Loucy (cell line): ENCODE measurements around the gene SMIM23.

Source experiments
- H2AFZ ChIP-seq: fragments of 200-600 bp; sonication (generic); 2 replicates; pipeline ENCODE4 v1.6.0; 2016; ENCODE audit warnings: antibody characterized with exemption, mild to moderate bottlenecking, low read length, moderate library complexity
- H3F3A ChIP-seq: fragments of 200-600 bp; 2 replicates; pipeline ENCODE4 v1.6.0; 2016; ENCODE audit warnings: antibody characterized with exemption, low read depth, mild to moderate bottlenecking
- H3K27me3 ChIP-seq: fragments of 200-600 bp; sonication (generic); 2 replicates; pipeline ENCODE4 v1.6.1; 2014; ENCODE audit warnings: low read length, mild to moderate bottlenecking; ENCODE audit not compliant: insufficient read depth, poor library complexity, severe bottlenecking
- H3K36me3 ChIP-seq: fragments of 200-600 bp; sonication (generic); 2 replicates; pipeline ENCODE4 v1.6.1; 2016; ENCODE audit warnings: low read length; ENCODE audit not compliant: insufficient read depth
- H3K4me1 ChIP-seq: fragments of 200-600 bp; sonication (generic); 2 replicates; pipeline ENCODE4 v1.5.1; 2014; ENCODE audit warnings: low read length, mild to moderate bottlenecking; ENCODE audit not compliant: insufficient read depth, poor library complexity, severe bottlenecking
- H3K4me2 ChIP-seq: fragments of 200-600 bp; sonication (generic); 2 replicates; pipeline ENCODE4 v1.6.0; 2014; ENCODE audit warnings: antibody characterized with exemption, low read length, low read depth, mild to moderate bottlenecking; ENCODE audit not compliant: poor library complexity, severe bottlenecking
- H3K4me3 ChIP-seq: fragments of 200-600 bp; sonication (generic); 2 replicates; pipeline ENCODE4 v1.5.1; 2014; ENCODE audit warnings: low read length, mild to moderate bottlenecking, mixed read lengths; ENCODE audit not compliant: poor library complexity, severe bottlenecking
- H3K79me2 ChIP-seq: fragments of 200-600 bp; sonication (generic); 2 replicates; pipeline ENCODE4 v1.6.1; 2014; ENCODE audit warnings: low read length; ENCODE audit not compliant: insufficient read depth
- H3K9ac ChIP-seq: fragments of 200-600 bp; sonication (generic); 2 replicates; pipeline ENCODE4 v1.6.0; 2014; ENCODE audit warnings: mild to moderate bottlenecking, low read depth, low read length, moderate library complexity; ENCODE audit not compliant: poor library complexity, severe bottlenecking
- H3K9me2 ChIP-seq: fragments of 200-600 bp; sonication (generic); replicated peaks from 2 replicates; pipeline ENCODE4 v1.6.1; 2016; ENCODE audit warnings: low read depth, low read length, mixed read lengths
- H3K9me3 ChIP-seq: fragments of 200-600 bp; sonication (generic); 2 replicates; pipeline ENCODE4 v1.6.1; 2014; ENCODE audit warnings: mild to moderate bottlenecking, antibody characterized with exemption, low read length, low read depth; ENCODE audit not compliant: insufficient read depth
- H4K20me1 ChIP-seq: fragments of 200-600 bp; sonication (generic); 2 replicates; pipeline ENCODE4 v1.6.0; 2014; ENCODE audit warnings: antibody characterized with exemption, low read length, mild to moderate bottlenecking; ENCODE audit not compliant: insufficient read depth, poor library complexity, severe bottlenecking
- CTCF ChIP-seq: fragments of 200-600 bp; sonication (generic); conservative IDR thresholded peaks from 2 replicates; pipeline ENCODE4 v1.5.1; 2014; ENCODE audit warnings: mild to moderate bottlenecking, antibody characterized with exemption, low read length
- EZH2phosphoT487 ChIP-seq: fragments of 200-600 bp; IDR thresholded peaks from 2 replicates; pipeline ENCODE4 v1.6.1; 2018; ENCODE audit warnings: antibody characterized with exemption, mild to moderate bottlenecking, moderate library complexity, borderline replicate concordance

SMIM23 gene

GRCh38 chr5:171755354-171755821 lies 30.2 kb upstream of the SMIM23 start:
- H3K4me3 ChIP-seq: no peak overlapping the region
- H3K36me3 ChIP-seq: no peaks in the 10 kb centered on the region
- H3K4me1 ChIP-seq: no peaks in the 10 kb centered on the region
- no peaks in the 10 kb centered on the region for H3K27me3 ChIP-seq
- H3K9me2 ChIP-seq: no peaks in the 10 kb centered on the region
- H2AFZ ChIP-seq: no peak overlapping the region
- no peaks in the 10 kb centered on the region for H3K9me3 ChIP-seq
- H3F3A ChIP-seq: no peaks in the 10 kb centered on the region
- no peaks in the 10 kb centered on the region for H3K79me2 ChIP-seq
- H4K20me1 ChIP-seq: no peaks in the 10 kb centered on the region
- no peak overlapping the region for H3K4me2 ChIP-seq
- TF ChIP-seq CTCF (no peak), EZH2phosphoT487 (no peak)
- no peak overlapping the region for H3K9ac ChIP-seq

GRCh38 chr5:171757853-171758535 lies 27.6 kb upstream of the SMIM23 start:
- Histone ChIP-seq H3K9me2 (no peaks in the 10 kb centered on the region), H4K20me1 (no peaks in the 10 kb centered on the region), H3K27me3 (no peaks in the 10 kb centered on the region), H3F3A (no peaks in the 10 kb centered on the region), H3K9ac (no peak overlapping the region), H3K4me2 (no peak overlapping the region), H3K9me3 (no peaks in the 10 kb centered on the region), H3K36me3 (no peaks in the 10 kb centered on the region), H3K79me2 (no peaks in the 10 kb centered on the region), H2AFZ (no peak overlapping the region), H3K4me3 (no peak overlapping the region), H3K4me1 (no peaks in the 10 kb centered on the region)
- TF ChIP-seq CTCF (no peak), EZH2phosphoT487 (no peak)

GRCh38 chr5:171759777-171760176 lies 25.8 kb upstream of the SMIM23 start:
- H3K9me2 ChIP-seq: no peaks in the 10 kb centered on the region
- no peaks in the 10 kb centered on the region for H3K36me3 ChIP-seq
- no peaks in the 10 kb centered on the region for H4K20me1 ChIP-seq
- no peaks in the 10 kb centered on the region for H3K79me2 ChIP-seq
- H3K27me3 ChIP-seq: no peaks in the 10 kb centered on the region
- no peak overlapping the region for H3K4me3 ChIP-seq
- no peak overlapping the region for H3K9ac ChIP-seq
- no peaks in the 10 kb centered on the region for H3K9me3 ChIP-seq
- no peak overlapping the region for H3K4me2 ChIP-seq
- TF ChIP-seq CTCF (no peak), EZH2phosphoT487 (no peak)
- no peaks in the 10 kb centered on the region for H3F3A ChIP-seq
- H3K4me1 ChIP-seq: no peaks in the 10 kb centered on the region
- H2AFZ ChIP-seq: no peak overlapping the region
